Body of pancreas (tissue), 4 donors: ENCODE measurements around the gene TRNP1. TPM values are rescaled to one million over a fixed set of nuclear protein-coding genes. Genes with fewer than 3 reads are reported as not detected.
"Not testable (repeated sequence)": the region's sequence is repeated elsewhere in the genome, so short reads cannot be mapped to it uniquely, and the experiment has no call there.

Source experiments
- ATAC-seq: fragments of 150-250 bp; one replicate; pipeline ENCODE4 v1.9.1; 2016
- DNase-seq, 4 donors: peaks; one replicate each; pipeline ENCODE4 v3.0.0-alpha.2; 2019
- H3K27ac ChIP-seq, 4 donors: fragments of 200-600 bp; sonication (generic); 1 replicate in 3 of 4; 2 replicates in 1 of 4; pipeline versions ENCODE4 v1.5.1 to v1.6.1; 2016 to 2019; ENCODE audit warnings: mild to moderate bottlenecking in 1 of 4, mixed read lengths in 1 of 4, moderate library complexity in 1 of 4
- H3K27me3 ChIP-seq, 2 donors: fragments of 200-600 bp; sonication (generic); one replicate each; pipeline ENCODE4 v1.6.0; 2016; ENCODE audit warnings: mild to moderate bottlenecking in 1 of 2
- H3K36me3 ChIP-seq, 2 donors: fragments of 200-600 bp; sonication (generic); replicated peaks in 1 of 2; 2 replicates each; pipeline ENCODE4 v1.5.1; 2016; ENCODE audit warnings: low read depth in 2 of 2; ENCODE audit not compliant: insufficient read depth in 1 of 2
- H3K4me1 ChIP-seq: fragments of 200-600 bp; sonication (generic); one replicate; pipeline ENCODE4 v1.6.0; 2016
- H3K4me3 ChIP-seq, 2 donors: fragments of 200-600 bp; sonication (generic); 1 replicate in 1 of 2; 2 replicates in 1 of 2; pipeline ENCODE4 v1.5.1; 2016 to 2019
- H3K9me3 ChIP-seq, 3 donors: fragments of 200-600 bp; sonication (generic); 1 replicate in 2 of 3; 2 replicates in 1 of 3; pipeline ENCODE4 v1.5.1; 2016
- CTCF ChIP-seq, 7 experiments: fragments of 450-650 bp in 4 of 7; fragments of 200-600 bp in 3 of 7; sonication (generic) in 3 of 7; IDR thresholded peaks; one replicate each; pipeline ENCODE4 v1.5.1; 2016 to 2019; ENCODE audit warnings: antibody characterized with exemption in 7 of 7
- POLR2A ChIP-seq, 3 donors: fragments of 450-650 bp; IDR thresholded peaks; one replicate each; pipeline ENCODE4 v1.6.1; 2016; ENCODE audit warnings: antibody characterized with exemption in 3 of 3, mild to moderate bottlenecking in 2 of 3
- WGBS, 2 donors: methylation state at CpG; one replicate each; pipeline ENCODE4 v1.1.5; 2017; 5-methylcytosine and 5-hydroxymethylcytosine counted together
- intact Hi-C: fragments of 100-400 bp; cut with DNase I; formaldehyde crosslinking; loops from one replicate; pipeline ENCODE4 v1.15.1; 2023
- total RNA-seq, 2 donors: library from RNA; depleted of rRNA; stranded (reverse); fragments of >200 nt; gene quantifications; one replicate each; pipeline ENCODE4 v1.1.0, GENCODE V29; 2016

TRNP1 gene, protein sequence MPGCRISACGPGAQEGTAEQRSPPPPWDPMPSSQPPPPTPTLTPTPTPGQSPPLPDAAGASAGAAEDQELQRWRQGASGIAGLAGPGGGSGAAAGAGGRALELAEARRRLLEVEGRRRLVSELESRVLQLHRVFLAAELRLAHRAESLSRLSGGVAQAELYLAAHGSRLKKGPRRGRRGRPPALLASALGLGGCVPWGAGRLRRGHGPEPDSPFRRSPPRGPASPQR
- 10 to 100 TPM; 17.1 to 32.6 TPM for total RNA-seq

GRCh38 chr1:26993237-26994019 lies at the start of gene TRNP1:
TRNP1 (plus strand) TSS chr1:26993692; CDS start chr1:26993787, 95 bp downstream.
- DNase-seq (peak; percentile 77 to 86 (median 83)), ATAC-seq (peak; percentile 58)
- Histone ChIP-seq H3K4me3 (peak within 1 kb of the TSS; percentile 46 to 48), H3K9me3 (no peaks in the 10 kb centered on the region), H3K36me3 (no peaks in the 10 kb centered on the region), H3K27ac (peak within 1 kb of the TSS; percentile 69 to 88 (median 84)), H3K27me3 (no peaks in the 10 kb centered on the region), H3K4me1 (peaks cover 71% of the 10 kb centered on the region)
- TF ChIP-seq CTCF (IDR thresholded peaks at IDR 0.05) (peak in 1 of 7 experiments; percentile 23), POLR2A (IDR thresholded peaks at IDR 0.05) (peak; percentile 91 to 94 (median 93))
- WGBS, 2 donors: 0 to 5% methylated on average over 4 to 45 of the region's 61 CpGs
- intact Hi-C loops: no loop called here

- intact Hi-C loops: no loop called here
- TF ChIP-seq CTCF (IDR thresholded peaks at IDR 0.05): no peak
- no peak for TF ChIP-seq POLR2A (IDR thresholded peaks at IDR 0.05)
Measured at GRCh38 chr1:26945138-26945537, 48.4 kb upstream of the TRNP1 start.

GRCh38 chr1:26945728-26946127 lies 47.8 kb upstream of the TRNP1 start:
- Histone ChIP-seq H3K27me3 (no peaks in the 10 kb centered on the region), H3K9me3 (no peaks in the 10 kb centered on the region), H3K4me1 (peaks cover 18% of the 10 kb centered on the region), H3K4me3 (no peak overlapping the region), H3K36me3 (peaks cover 11 to 20% of the 10 kb centered on the region in 2 donors), H3K27ac (peak overlapping the region; percentile 10 to 59 (median 42))
- peak; percentile 78 for ATAC-seq
- DNase-seq: peak; percentile 31 to 60 (median 54)
- intact Hi-C loops: no loop called here
- TF ChIP-seq POLR2A (IDR thresholded peaks at IDR 0.05) (no peak), CTCF (IDR thresholded peaks at IDR 0.05) (peak in 3 of 7 experiments; percentile 9 to 23 (median 17))
- WGBS, 2 donors: 47 to 54% methylated on average over 7 to 8 of the region's 8 CpGs

More at GRCh38 chr1:26945138-26945537, 48.4 kb upstream of the TRNP1 start:
- H3K27ac ChIP-seq: peak overlapping the region in 3 of 4 donors; percentile 10 to 59 (median 52)
- H3K9me3 ChIP-seq: no peaks in the 10 kb centered on the region
- DNase-seq: no peak
- H3K27me3 ChIP-seq: no peaks in the 10 kb centered on the region
- no peak for ATAC-seq
- WGBS, 2 donors: 19 to 30% methylated on average over 2 of the region's 2 CpGs
- no peak overlapping the region for H3K4me3 ChIP-seq
- H3K36me3 ChIP-seq: peaks cover 11 to 20% of the 10 kb centered on the region in 2 donors
- peaks cover 18% of the 10 kb centered on the region for H3K4me1 ChIP-seq

DNA sequence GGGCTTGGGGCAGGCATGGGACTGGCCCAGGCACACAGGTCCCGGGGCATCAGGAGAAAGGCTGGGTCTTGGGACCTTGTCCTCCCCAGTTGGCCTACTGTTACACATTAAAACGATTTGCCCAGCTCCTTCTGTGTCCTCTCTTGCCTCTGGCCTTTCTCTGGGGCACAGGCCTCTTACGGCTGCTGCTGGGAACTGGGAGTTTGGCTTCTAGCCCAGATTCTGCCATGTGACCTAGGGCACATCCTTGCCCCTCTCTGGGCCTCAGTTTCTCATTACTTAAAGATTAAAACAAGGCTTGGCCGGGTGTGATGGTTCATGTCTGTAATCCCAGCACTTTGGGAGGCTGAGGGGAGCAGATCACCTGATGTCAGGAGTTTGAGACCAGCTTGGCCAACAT lies 47.2 kb upstream of the TRNP1 start:
- intact Hi-C loops: no loop called here
- H3K4me3 ChIP-seq: no peak overlapping the region
- no peak for ATAC-seq
- WGBS, 2 donors: 36 to 55% methylated on average over 2 to 4 of the region's 4 CpGs
- peak overlapping the region in 3 of 4 donors; percentile 10 to 59 (median 52) for H3K27ac ChIP-seq
- peaks cover 18% of the 10 kb centered on the region for H3K4me1 ChIP-seq
- H3K9me3 ChIP-seq: no peaks in the 10 kb centered on the region
- DNase-seq: peak in 2 of 4 donors; percentile 38 to 44
- H3K27me3 ChIP-seq: no peaks in the 10 kb centered on the region
- H3K36me3 ChIP-seq: peaks cover 11 to 20% of the 10 kb centered on the region in 2 donors
- TF ChIP-seq POLR2A (IDR thresholded peaks at IDR 0.05): no peak
- TF ChIP-seq CTCF (IDR thresholded peaks at IDR 0.05): no peak

DNA sequence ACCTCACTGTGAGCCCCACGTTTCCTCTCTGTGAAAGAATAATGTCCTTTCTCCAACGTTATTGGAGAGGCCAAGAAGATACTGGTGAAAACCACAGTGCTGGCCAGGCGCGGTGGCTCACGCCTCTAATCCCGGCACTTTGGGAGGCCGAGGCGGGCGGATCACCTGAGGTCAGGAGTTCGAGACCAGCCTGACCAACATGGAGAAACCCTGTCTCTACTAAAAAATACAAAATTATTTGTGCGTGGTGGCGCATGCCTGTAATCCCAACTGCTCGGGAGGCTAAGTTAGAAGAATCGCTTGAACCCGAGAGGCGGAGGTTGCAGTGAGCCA lies 44.8 kb upstream of the TRNP1 start:
- ATAC-seq, H3K4me3 ChIP-seq, H3K27me3 ChIP-seq, H3K9me3 ChIP-seq, intact Hi-C loops, H3K36me3 ChIP-seq, DNase-seq: not testable (repeated sequence)
- Histone ChIP-seq H3K4me1 (peaks cover 18% of the 10 kb centered on the region), H3K27ac (peak overlapping the region in 1 of 4 donors; percentile 1)
- 77 to 88% methylated on average over 5 to 15 of the region's 16 CpGs for WGBS, 2 donors
